Fibroblast of skin of right biceps (primary cell): ENCODE data around the gene PET100.
A peak's percentile ranks its signal among the peaks of the same experiment; 100 is the strongest.
"Not testable (repeated sequence)": the region's sequence is repeated elsewhere in the genome, so short reads cannot be mapped to it uniquely, and the experiment has no call there.

Source experiments
- DNase-seq: peaks from one replicate; pipeline ENCODE4 v3.0.0-alpha.2; 2013

PET100 gene

GRCh38 chr19:7635670-7636069 lies 6.1 kb downstream of the PET100 start:
- DNase-seq: no peak

- no peak for DNase-seq
These were observed 6.7 kb downstream of the PET100 start for GRCh38 chr19:7636317-7636690.

GRCh38 chr19:7636691-7637373 lies 7.2 kb downstream of the PET100 start, which contains the start of gene STXBP2:
Gene STXBP2, plus strand, starts transcription at chr19:7637110. Its CDS starts 40 bp downstream, at chr19:7637150.
- no peak for DNase-seq

GRCh38 chr19:7637374-7638256 lies 8.0 kb downstream of the PET100 start:
- DNase-seq: no peak

- no peak for DNase-seq
These were observed 9.3 kb downstream of the PET100 start for GRCh38 chr19:7638802-7639465.

GRCh38 chr19:7639863-7640348 lies 10.3 kb downstream of the PET100 start:
- DNase-seq: no peak

- DNase-seq: no peak
These were observed 11.2 kb downstream of the PET100 start for GRCh38 chr19:7640803-7641202.

- DNase-seq: no peak
These were observed 12.0 kb downstream of the PET100 start for GRCh38 chr19:7641290-7642276.

- DNase-seq: no peak
These were observed 12.9 kb downstream of the PET100 start for GRCh38 chr19:7642295-7643030.

GRCh38 chr19:7643031-7643415 lies 13.4 kb downstream of the PET100 start:
- DNase-seq: no peak

- not testable (repeated sequence) for DNase-seq
These were observed 14.3 kb downstream of the PET100 start for GRCh38 chr19:7643629-7644549.

GRCh38 chr19:7644550-7644877 lies 14.9 kb downstream of the PET100 start:
- DNase-seq: no peak

- DNase-seq: no peak
These were observed 15.6 kb downstream of the PET100 start for GRCh38 chr19:7645163-7645562.

- DNase-seq: no peak
These were observed 16.2 kb downstream of the PET100 start for GRCh38 chr19:7645656-7646425.

GRCh38 chr19:7646426-7646700 lies 16.8 kb downstream of the PET100 start:
- DNase-seq: no peak

GRCh38 chr19:7647156-7647555 lies 17.6 kb downstream of the PET100 start:
- DNase-seq: no peak

- DNase-seq: no peak
These were observed 18.8 kb downstream of the PET100 start for GRCh38 chr19:7648265-7649014.

GRCh38 chr19:7650148-7650547 lies 20.6 kb downstream of the PET100 start:
- DNase-seq: no peak

GRCh38 chr19:7652061-7652641 lies 22.6 kb downstream of the PET100 start:
- DNase-seq: peak; percentile 61
